SH-SY5Y (cell line): Measurements from ENCODE around the gene PTPRCAP.

Source experiments
- GATA2 ChIP-seq: IDR thresholded peaks from 2 replicates; pipeline ENCODE4 v1.6.1; 2011; ENCODE audit warnings: mild to moderate bottlenecking, low read depth, low read length
- GATA3 ChIP-seq: IDR thresholded peaks from 2 replicates; pipeline ENCODE4 v1.6.1; 2011; ENCODE audit warnings: low read depth, mild to moderate bottlenecking, low read length, moderate library complexity

Gene PTPRCAP

DNA sequence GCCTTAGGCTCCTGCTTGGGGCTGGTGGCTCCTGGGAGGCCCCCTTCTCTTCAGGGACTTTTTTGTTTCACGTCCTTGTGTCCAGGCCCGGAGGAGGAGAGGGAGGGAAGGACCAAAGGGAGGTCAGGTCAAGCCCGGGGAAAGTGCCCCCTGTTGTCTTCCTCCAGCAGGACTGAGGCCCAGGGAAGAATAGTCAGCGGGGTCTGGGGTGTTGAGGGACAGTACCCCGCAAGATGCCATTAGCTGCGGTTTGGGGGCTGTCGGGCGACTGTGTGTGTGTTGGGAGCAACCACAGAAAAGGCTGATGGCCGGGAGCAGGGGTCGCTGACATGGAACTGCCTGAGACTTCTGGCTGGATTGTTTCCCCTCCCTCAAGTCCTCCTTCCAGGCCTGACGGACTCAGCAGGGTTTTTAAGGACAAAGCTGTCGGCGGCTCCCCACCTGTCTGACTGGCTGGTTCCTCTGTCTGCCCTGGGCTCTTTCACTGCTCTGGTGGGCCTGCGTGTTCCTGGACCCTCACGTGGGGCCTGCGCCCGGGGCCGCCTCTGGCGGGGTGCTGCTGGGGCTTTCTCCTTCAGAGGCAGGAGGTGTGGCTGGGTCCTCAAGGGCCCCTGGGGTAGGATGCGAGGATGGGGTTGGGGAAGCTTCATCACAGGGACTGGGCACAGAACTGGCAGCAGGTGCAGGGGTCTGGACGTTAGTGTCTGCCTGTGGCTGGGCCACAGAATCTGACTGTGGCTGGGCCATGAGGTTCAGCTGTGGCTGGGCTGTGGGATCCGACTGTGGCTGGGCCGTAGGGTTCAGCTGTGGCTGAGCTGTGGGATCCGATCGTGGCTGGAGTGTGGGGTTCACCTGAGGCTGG is 13.5 kb upstream of the PTPRCAP start:
- TF ChIP-seq GATA2 (no peak), GATA3 (no peak)

DNA sequence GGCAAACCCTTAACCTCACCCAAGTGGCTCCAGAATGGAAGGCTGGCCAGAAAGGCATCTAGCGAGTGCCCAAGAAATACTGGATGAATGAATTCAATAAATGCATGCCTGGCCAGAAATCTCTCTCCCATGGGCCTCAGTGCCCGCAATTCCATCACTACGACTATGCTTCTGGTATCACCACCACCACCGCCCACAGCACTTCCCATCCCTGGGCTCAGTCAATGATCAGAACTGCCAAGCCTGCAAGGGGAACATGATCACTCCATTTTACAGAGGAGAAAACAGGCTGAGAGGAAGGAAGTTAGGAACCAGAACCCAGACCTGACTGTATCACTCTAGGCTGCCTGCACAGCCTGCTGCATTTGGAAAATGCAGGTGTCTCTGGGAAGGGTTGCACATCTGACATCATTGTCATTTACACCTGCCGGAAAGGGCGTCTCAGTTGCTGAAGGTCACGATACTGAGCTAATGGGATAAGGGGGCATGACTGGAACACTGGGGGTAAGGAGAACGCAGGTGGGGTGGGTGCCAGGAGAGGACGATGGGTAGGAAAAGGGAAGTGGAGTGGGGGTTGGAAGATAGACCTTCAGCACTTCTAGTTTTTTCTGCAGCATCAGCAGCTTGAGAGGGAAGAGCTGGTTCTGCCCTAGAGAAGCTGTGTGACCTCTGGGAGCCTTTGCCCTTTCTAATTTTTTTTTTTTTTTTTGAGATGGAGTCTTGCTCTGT is 11.8 kb upstream of the PTPRCAP start:
- TF ChIP-seq GATA3 (no peak), GATA2 (no peak)

DNA sequence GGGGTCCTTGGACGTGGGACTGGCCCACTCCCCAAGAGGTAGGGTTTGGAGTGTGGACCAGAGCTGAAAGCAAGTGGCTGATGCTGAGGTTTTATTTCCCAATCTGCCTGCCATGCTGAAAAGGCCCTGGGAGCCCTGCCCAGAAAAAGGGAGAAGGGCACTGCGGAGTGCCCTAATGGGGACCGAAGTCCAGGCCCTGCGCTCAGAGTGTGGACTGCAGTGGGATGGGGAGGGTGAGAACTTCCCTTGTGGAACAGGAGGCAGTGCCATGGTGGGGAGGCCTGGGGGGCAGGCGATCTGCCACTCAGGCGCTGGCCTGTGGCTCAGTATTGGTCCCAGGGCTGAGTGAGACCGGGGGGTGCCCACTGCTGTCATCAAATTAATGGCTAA is 10.7 kb upstream of the PTPRCAP start:
- TF ChIP-seq GATA3 (no peak), GATA2 (no peak)

DNA sequence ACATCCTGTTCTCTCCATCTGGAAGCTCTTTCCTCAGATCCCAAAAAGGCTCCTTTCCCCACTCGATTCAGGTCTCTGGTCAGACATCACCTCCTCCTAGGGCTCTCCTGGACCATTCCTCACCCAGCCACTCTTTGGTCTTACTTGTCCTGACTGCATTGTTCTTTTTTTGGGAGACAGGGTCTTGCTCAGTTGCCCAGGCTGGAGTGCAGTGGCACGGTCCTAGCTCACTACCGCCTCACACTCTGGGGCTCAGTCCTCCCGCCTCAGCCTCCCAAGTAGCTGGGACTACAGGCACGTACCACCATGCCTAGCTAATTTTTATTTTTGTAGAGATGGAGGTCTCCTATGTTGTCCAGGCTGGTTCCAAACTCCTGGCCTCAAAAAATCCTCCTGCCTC is 8.0 kb upstream of the PTPRCAP start:
- TF ChIP-seq GATA2, result no peak
- TF ChIP-seq GATA3, result no peak

DNA sequence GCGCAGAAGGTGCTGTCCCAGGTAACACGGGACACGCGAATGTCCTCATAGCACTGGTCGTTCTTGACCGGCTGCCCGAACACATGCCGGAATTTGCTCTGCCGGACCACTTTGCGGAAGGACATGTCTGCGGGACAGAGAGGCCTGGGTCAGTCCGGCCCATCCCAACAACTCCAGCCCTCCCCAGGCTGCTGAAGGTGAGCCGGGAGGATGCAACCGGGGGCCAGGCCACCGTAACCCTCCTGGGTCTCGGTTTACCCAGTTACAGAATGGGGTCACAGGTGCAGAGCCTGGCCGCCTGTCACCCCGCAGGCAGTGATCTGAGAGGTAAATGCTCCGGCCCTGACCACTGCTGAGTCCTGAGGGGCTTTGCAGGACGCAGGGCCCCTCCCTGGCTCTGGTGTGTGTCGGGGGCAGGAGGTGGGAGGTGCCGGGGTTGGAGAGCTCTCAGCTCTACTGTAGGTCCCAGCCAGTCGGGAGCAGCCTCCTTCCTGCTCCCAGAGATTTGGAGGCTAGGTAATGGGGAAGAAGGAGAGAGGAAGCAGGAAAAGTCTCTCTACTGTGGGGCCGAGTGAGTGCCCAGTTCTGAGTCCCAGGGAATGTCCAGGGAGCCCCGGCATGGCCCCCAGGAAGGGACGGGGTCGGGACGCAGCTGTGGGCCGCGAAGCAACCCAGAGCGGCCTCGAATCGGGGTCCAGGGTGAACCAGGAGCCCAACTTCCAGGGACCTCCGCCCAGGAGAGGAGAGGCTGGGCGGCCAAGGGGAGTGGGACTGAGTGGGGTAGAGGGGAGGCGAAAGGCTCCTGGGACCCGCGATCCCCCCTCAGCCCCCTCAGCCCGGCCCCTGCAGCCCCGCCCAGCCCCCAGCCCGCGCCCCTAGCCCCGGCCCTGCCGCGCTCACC is 5.3 kb upstream of the PTPRCAP start:
- TF ChIP-seq GATA3 (no peak), GATA2 (no peak)

DNA sequence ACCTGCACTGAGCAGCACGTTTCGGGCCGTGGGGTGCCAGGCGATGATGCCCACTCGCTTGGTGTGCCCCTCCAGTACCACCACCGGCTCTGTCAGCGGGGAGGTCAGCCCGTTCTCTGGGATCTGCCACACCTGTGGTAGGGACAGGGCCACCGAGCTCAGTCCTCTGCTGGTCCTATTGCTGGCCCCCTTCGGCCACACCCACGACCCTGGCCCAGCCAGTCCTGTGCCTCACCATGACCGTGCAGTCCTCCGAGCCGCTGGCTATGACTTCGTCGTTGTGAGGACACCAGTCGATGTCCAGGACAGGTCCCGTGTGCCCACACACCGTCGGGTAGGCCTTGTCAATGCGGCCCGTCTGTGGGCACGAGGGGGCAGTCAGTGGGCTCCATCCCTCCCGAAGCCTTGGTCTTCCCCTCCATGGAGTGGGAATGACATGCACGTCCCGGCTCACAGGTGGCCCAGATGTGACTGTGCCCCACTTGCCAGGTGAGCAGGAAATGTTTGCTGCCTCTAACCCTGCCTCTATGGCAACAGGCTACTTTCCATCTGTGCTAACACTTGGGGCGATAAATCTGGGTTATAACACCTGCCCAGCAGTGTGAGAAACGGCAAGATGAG is 4.4 kb upstream of the PTPRCAP start:
- TF ChIP-seq GATA2 (no peak), GATA3 (no peak)

DNA sequence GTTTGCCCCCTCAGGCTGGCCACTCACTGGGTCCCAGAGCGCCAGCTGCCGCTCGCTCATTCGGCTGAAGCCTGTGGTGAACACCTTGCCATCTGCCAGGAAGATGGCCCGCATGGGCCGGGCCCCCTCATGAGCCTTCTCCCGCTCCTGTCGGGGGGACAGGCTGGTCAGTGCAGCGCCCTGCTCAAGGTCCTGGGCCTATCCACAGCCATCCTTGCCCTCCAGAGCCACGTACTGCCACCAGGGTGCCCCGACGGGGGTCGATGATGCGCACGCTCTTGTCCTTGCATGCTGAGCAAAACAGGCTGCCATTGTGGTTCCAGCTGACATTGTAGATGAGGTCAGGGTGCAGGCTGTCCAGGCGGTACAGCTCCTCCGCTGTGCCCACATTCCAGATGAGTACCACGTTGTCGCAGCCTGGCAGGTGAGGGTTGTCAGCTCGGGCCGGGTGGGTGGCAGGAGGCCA is 3.6 kb upstream of the PTPRCAP start:
- TF ChIP-seq GATA2 (no peak), GATA3 (no peak)

DNA sequence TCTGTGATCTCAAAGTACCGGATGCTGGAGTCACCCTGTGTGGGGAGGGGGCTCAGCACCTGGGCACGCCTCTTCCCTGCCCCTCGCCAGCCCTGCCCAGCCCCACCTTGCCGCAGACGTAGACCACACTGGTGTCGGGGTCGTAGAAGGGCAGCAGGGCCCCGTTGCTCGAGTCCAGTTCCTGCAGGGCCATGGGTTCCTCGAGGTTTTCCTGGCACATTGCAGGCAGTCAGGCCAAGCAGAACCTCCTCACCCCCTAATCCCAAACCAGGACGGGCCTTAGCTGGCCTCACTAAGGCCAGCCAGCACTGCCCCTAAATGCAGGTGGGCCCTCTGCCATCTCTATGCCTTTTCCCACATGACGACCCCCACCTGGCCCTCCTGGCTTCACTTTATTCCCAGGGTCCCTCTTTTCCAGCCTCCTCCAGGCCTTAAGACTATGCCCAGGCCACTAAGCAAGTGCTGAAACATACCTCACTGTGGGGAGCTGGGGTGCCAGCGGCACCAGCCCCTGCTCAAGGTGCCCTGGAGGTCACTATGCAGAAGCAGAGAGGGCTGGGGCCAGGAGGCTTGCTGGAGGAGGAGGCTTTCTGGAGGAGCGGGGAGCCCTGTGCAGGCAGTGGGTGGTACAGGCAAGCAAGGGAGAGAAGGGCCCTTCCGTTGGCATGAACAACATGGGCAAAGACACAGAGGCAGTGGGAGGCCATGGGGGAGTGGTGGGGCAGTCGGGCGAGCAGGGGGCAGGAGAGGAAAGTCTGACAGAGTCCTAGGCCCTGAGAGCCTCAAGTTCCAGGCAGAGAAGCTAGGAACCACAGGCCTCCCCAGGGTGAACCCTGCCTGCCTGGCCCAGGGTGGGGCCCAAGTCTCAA is 3.0 kb upstream of the PTPRCAP start:
- TF ChIP-seq GATA2, result no peak
- no peak for TF ChIP-seq GATA3

DNA sequence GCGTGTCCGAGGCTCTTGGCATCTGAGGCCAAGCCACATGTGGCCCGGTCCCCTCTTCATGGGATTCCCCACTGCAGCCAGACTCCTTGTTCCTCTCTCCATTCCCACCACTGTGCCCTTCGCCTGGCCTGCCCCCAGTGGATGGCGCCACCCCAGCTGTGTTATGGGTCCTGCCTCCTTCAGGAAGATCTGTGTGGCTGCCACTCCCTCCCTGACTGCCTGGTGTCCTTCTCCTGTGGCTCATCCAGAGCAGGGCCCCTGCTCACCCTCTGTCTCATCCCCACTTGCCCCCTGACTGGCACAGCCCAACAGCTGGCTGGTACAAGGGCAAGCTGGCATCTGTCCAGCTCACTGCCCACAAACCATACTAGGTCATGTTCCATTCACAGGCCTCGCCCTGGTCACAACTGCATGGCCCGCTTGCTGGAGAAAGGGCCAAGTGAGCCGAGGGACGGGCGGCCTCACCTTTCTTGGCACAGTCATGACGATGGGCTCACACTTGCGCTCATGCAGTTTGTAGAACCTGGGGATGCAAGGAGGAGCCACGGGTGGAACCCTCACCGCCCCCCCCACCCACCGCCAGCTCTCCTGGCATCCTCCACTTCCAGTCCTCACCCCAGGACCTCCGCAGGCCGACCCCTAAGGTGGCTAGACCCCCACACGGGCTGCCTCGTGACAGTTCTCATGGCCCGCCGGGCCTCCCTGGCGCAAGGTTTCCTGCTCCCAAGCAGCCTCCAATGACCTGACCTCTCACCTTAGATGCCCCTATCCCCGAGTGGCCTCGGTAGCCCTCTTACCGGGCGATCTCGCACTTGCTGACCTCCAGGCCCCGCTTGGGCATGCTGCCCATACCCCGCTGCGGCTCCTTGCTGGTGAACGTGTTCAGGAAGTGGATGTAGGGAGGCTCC is 2.1 kb upstream of the PTPRCAP start:
- no peak for TF ChIP-seq GATA2
- no peak for TF ChIP-seq GATA3

DNA sequence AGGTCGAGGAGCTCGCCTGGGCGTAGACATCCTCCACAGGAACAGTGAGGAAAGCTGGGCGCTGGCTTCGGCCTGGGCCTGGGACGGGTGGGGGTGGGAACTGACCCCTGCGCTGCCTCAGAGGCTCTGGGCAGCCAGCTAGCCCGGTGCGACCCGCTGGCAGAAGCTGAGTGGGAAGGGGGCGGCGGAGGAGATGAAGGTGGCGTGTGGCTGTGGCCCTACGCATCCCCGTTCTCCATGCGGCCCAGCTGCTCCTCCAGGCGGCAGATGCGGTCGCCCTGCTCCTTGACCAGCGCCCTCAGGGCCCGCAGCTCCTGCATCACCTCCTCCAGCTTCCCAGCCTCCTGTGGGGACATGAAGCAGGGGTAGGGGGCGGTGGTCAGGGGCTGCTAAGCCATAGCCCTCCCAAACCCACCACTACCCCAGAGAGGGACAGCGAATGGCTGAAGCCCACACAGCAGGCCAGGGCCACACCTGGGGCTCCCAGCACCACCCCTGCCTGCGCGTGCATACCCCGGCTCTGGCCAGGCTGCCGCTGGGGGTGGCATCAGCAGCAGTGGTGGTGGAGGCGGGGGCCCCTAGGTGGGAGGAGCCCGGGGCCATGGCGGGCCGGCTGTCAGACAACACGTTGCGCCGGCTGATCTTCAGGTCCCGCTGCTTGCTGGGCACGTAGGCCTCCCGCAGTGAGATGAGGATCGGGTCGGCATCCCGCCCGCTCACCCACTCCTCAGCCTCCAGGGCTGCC is 848 bp upstream of the PTPRCAP start:
- no peak for TF ChIP-seq GATA3
- no peak for TF ChIP-seq GATA2

DNA sequence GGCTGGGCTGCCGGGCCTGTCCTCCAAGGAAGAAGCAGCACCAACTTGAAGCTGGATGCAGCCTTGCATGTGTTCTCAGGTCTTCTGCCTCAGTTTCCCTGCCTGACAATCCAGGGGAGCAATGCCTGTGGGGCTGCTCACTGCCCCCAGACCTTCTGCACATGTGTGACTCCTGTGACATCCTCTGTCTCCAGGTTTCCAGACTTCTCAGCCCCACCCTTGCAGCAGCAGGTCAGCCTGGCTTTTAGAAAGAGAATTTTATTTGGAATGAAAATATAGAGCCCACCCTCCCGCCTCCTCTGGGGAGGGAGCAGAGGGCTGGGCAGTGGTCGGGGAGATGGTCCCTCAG is 301 bp upstream of the PTPRCAP start:
- TF ChIP-seq GATA3, result no peak
- TF ChIP-seq GATA2, result no peak
